Pons (tissue), 1 donor: Measurements from ENCODE around the gene LRIG2.

Source experiments
- DNase-seq: peaks from one replicate; pipeline ENCODE4 v3.0.0-alpha.2; 2016; ENCODE audit warnings: low spot score

The LRIG2 gene

GRCh38 chr1:113168946-113169345 lies 95.9 kb downstream of the LRIG2 start:
- DNase-seq, result no peak

GRCh38 chr1:113169591-113169990 lies 96.6 kb downstream of the LRIG2 start:
- DNase-seq, result no peak

DNA sequence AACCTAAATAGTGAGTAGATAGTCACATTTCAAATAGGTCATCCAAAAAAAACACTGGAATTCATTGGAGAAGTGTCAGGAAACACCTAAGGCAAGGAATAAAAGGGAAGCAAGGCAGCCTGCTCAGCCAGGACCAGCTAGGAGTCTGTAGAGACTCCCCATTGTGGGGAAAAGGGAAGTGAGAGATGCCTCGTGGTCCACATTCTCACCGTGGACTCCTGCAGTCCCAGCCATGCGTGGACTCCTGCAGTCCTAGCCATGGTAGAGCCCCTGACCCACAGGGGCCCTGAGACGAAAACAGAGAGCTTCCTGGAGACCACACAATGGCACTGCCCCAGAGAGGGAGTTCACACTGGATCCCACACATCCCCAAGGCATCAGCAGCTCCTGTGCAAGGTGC lies 97.5 kb downstream of the LRIG2 start:
- DNase-seq, result no peak

DNA sequence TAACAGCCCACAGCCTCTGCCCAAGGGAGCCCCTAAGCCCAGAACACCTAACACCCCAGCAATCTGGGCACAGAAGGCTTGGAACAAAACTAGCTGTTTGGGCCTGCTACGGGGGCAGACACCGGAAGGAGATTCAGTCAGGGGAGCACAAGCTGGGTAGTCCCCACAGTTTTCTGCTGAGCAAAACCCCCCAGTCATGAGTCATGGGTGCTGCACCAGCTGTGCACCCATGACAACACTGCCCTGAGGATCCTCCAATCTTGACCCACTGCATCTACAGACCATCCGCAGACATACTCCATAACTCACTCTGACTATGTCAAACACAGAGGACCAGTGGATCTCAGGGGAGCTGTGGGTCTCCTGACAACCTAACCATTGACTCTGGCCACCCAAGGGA lies 105.1 kb downstream of the LRIG2 start:
- DNase-seq, result no peak

DNA sequence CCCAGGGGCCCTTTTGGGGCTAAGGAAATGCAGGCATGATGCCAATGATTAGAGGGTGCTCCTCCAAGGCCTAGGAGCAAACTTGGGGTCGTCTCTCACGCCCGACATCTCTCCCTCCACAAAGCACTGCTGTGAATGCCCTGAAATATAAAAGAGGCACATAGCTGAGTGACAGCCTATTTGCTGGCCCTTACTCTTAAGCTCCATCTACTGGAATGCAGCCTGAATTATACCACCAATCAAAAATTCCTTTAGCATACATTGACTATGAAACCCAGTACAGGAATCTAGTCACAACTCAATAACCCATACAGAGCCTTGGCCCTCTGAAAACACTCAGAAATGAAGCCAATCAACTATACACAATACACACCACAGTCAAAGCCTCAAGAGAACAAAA lies 105.5 kb downstream of the LRIG2 start:
- DNase-seq, result no peak
